Esophagus muscularis mucosa (tissue), 3 donors: ENCODE data around the gene SELENOO.

ENCODE experiments used
- CTCF ChIP-seq, 3 experiments: fragments of 200-600 bp in 2 of 3; fragments of 450-650 bp in 1 of 3; sonication (generic) in 2 of 3; IDR thresholded peaks; one replicate each; pipeline ENCODE4 v1.5.1; 2017 to 2019; ENCODE audit warnings: antibody characterized with exemption in 3 of 3, mild to moderate bottlenecking in 2 of 3, moderate library complexity in 1 of 3
- POLR2A ChIP-seq: fragments of 450-650 bp; IDR thresholded peaks from one replicate; pipeline ENCODE4 v1.6.1; 2017; ENCODE audit warnings: antibody characterized with exemption, moderate library complexity, mild to moderate bottlenecking, low read depth

DNA sequence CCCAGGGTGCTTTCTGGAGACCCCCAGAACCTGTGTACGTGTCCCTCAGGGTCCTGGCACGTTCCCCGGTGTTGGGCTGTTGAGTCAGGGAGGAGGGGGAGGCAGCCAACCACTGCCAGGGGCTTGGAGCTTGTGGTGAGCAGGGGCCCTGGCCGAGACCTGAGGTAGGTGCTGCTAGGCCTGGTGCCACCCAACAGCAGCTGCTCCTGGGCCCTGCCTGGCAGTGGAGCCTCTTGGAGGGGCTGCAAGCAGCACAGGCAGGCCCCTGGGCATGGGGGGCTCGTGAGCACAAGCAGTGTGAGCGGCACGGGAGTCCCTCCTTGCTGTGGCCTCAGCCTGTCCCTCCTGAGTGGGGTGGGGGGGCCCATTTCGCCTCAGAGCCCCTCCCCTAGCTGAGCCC is 7.2 kb upstream of the SELENOO start:
- TF ChIP-seq POLR2A (no peak), CTCF (IDR thresholded peaks at IDR 0.05) (no peak)
